Neuronal stem cell (in vitro differentiated cells): Measurements from ENCODE around the gene ZNF81.

Experiments used
- DNase-seq: peaks from one replicate; pipeline ENCODE4 v3.0.0-alpha.2; 2013; ENCODE audit warnings: low spot score
- H2AFZ ChIP-seq: one replicate; pipeline ENCODE4 v1.6.1; 2013; ENCODE audit warnings: mild to moderate bottlenecking, low read length, inconsistent platforms
- H2AK5ac ChIP-seq: 2 replicates; pipeline ENCODE4 v1.6.1; 2013; ENCODE audit warnings: low read depth, mild to moderate bottlenecking, inconsistent platforms, low read length, moderate library complexity, mixed read lengths
- H2BK120ac ChIP-seq: 2 replicates; pipeline ENCODE4 v1.6.1; 2013; ENCODE audit warnings: low read depth, mild to moderate bottlenecking, inconsistent platforms, low read length, moderate library complexity, mixed read lengths
- H2BK12ac ChIP-seq: one replicate; pipeline ENCODE4 v1.6.1; 2013; ENCODE audit warnings: low read length, inconsistent platforms
- H2BK15ac ChIP-seq: 2 replicates; pipeline ENCODE4 v1.6.1; 2013; ENCODE audit warnings: mild to moderate bottlenecking, low read length, inconsistent platforms, mixed read lengths
- H2BK5ac ChIP-seq: one replicate; pipeline ENCODE4 v1.6.1; 2013; ENCODE audit warnings: inconsistent platforms, mild to moderate bottlenecking, low read length, moderate library complexity
- H3K14ac ChIP-seq: one replicate; pipeline ENCODE4 v1.6.1; 2013; ENCODE audit warnings: low read length, inconsistent platforms
- H3K18ac ChIP-seq: 2 replicates; pipeline ENCODE4 v1.6.1; 2013; ENCODE audit warnings: low read length, inconsistent platforms
- H3K23ac ChIP-seq: 2 replicates; pipeline ENCODE4 v1.6.1; 2013; ENCODE audit warnings: low read depth, mild to moderate bottlenecking, mixed read lengths, low read length, inconsistent platforms; ENCODE audit not compliant: poor library complexity
- H3K27ac ChIP-seq: replicated peaks from 3 replicates; pipeline ENCODE4 v1.5.1; 2013; ENCODE audit warnings: low read length, inconsistent platforms
- H3K27me3 ChIP-seq, 3 experiments: 2 replicates each; pipeline ENCODE4 v1.6.1; 2013; ENCODE audit warnings: low read length in 3 of 3, mild to moderate bottlenecking in 2 of 3, inconsistent platforms in 1 of 3, low read depth in 1 of 3, mixed read lengths in 1 of 3, moderate library complexity in 1 of 3; ENCODE audit not compliant: control insufficient read depth in 3 of 3, insufficient read depth in 3 of 3
- H3K36me3 ChIP-seq, 2 donors: replicated peaks in 1 of 2; 2 replicates each; pipeline ENCODE4 v1.6.1; 2013; ENCODE audit warnings: low read length in 2 of 2; ENCODE audit not compliant: control insufficient read depth in 2 of 2, insufficient read depth in 2 of 2
- H3K4ac ChIP-seq: 2 replicates; pipeline ENCODE4 v1.6.1; 2013; ENCODE audit warnings: inconsistent platforms, mild to moderate bottlenecking, low read length, moderate library complexity
- H3K4me1 ChIP-seq, 2 donors: 1 replicate in 1 of 2; 2 replicates in 1 of 2; pipeline ENCODE4 v1.6.1; 2013; ENCODE audit warnings: low read length in 2 of 2, low read depth in 1 of 2; ENCODE audit not compliant: control insufficient read depth in 2 of 2, insufficient read depth in 1 of 2
- H3K4me2 ChIP-seq: one replicate; pipeline ENCODE4 v1.6.1; 2013; ENCODE audit warnings: mild to moderate bottlenecking, low read length, inconsistent platforms; ENCODE audit not compliant: insufficient read depth, poor library complexity, severe bottlenecking
- H3K4me3 ChIP-seq, 2 donors: 2 replicates each; pipeline ENCODE4 v1.5.1; 2013; ENCODE audit warnings: low read length in 2 of 2, mild to moderate bottlenecking in 2 of 2, inconsistent platforms in 1 of 2, moderate library complexity in 1 of 2
- H3K79me1 ChIP-seq: one replicate; pipeline ENCODE4 v1.6.1; 2013; ENCODE audit warnings: low read depth, mild to moderate bottlenecking, inconsistent platforms, low read length, moderate library complexity
- H3K9ac ChIP-seq: one replicate; pipeline ENCODE4 v1.6.1; 2013; ENCODE audit warnings: mild to moderate bottlenecking, low read depth, low read length, inconsistent platforms; ENCODE audit not compliant: poor library complexity
- H3K9me3 ChIP-seq, 2 donors: replicated peaks in 1 of 2; 2 replicates each; pipeline versions ENCODE3 to v1.6.1; 2013; ENCODE audit warnings: low read length in 2 of 2, mild to moderate bottlenecking in 2 of 2, inconsistent platforms in 1 of 2, low read depth in 1 of 2, mixed read lengths in 1 of 2, moderate library complexity in 1 of 2; ENCODE audit not compliant: control insufficient read depth in 2 of 2, insufficient read depth in 1 of 2
- H4K8ac ChIP-seq: one replicate; pipeline ENCODE4 v1.6.1; 2013; ENCODE audit warnings: low read depth, mild to moderate bottlenecking, inconsistent platforms, low read length, moderate library complexity
- H4K91ac ChIP-seq: one replicate; pipeline ENCODE4 v1.6.1; 2013; ENCODE audit warnings: low read length, low read depth, mild to moderate bottlenecking, inconsistent platforms; ENCODE audit not compliant: poor library complexity
- WGBS, 2 donors: extraction: QIAGEN DNeasy Blood & Tissue Kit; methylation state at CpG; one replicate each; pipeline ENCODE4 v1.1.7; 2013; ENCODE audit warnings: missing lambda C conversion rate in 2 of 2, mixed read lengths in 1 of 2; ENCODE audit not compliant: insufficient read length in 2 of 2, insufficient replicate concordance in 1 of 2; ENCODE audit errors: extremely low coverage in 2 of 2; 5-methylcytosine and 5-hydroxymethylcytosine counted together

Gene ZNF81

DNA sequence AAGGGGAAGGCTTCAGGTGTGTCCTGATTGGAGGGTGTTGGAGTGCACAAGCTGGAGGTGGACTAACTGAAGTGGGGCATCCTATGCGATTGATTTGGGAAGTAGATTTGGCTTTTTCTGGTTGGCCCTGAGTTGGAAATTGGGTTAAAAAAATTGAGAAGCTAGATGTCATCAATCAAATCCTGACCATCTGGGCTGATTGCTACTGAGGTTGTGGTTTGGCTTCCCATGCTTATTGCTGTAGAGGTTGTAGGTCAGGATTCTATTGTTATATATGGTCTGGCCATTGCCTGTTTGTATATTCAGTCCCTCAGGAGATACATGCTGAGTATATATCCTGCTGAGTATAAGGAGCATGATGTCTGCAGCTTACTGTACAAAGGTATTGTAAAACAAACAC, 7.7 kb upstream of the ZNF81 start:
- H2BK15ac ChIP-seq: no peak overlapping the region
- no peak overlapping the region for H3K4ac ChIP-seq
- H3K79me1 ChIP-seq: no peaks in the 10 kb centered on the region
- peaks cover 0 to 5% (median 0%) of the 10 kb centered on the region in 3 experiments for H3K27me3 ChIP-seq
- WGBS, 2 donors: no CpG with 5 or more reads among the region's 1 CpG
- no peak overlapping the region for H2AK5ac ChIP-seq
- H3K27ac ChIP-seq: no peak overlapping the region
- no peak overlapping the region for H3K14ac ChIP-seq
- no peak overlapping the region for H2BK120ac ChIP-seq
- H2BK12ac ChIP-seq: no peak overlapping the region
- no peaks in the 10 kb centered on the region for H3K4me1 ChIP-seq
- no peaks in the 10 kb centered on the region for H3K9me3 ChIP-seq
- no peak overlapping the region for H4K8ac ChIP-seq
- no peak overlapping the region for H2AFZ ChIP-seq
- H3K9ac ChIP-seq: no peak overlapping the region
- H2BK5ac ChIP-seq: no peak overlapping the region
- no peak overlapping the region for H3K4me2 ChIP-seq
- H4K91ac ChIP-seq: no peak overlapping the region
- H3K36me3 ChIP-seq: no peaks in the 10 kb centered on the region
- H3K4me3 ChIP-seq: no peak overlapping the region
- no peak overlapping the region for H3K23ac ChIP-seq
- DNase-seq: no peak
- H3K18ac ChIP-seq: no peak overlapping the region

DNA sequence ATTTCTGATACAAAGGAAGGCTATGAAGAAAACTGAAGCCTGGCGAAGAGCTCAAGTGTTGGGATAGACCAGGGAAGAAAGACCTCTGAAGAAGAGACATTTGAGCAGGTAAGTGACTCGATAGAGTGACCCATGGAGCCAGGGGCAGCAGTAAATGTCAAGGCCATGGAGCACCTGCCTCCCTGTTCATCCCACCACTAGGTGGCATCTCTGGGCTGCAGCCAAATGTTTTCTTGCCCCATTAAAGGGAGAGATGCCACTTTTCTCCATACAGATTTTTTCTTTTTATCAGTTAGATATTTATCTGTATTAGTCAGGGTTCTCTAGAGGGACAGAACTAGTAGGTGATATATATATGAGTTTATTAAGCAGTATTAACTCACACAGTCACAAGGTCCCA, 4.9 kb upstream of the ZNF81 start:
- H3K36me3 ChIP-seq: no peaks in the 10 kb centered on the region
- no peaks in the 10 kb centered on the region for H3K9me3 ChIP-seq
- no peak overlapping the region for H2BK12ac ChIP-seq
- H2BK15ac ChIP-seq: no peak overlapping the region
- H3K14ac ChIP-seq: no peak overlapping the region
- no peak overlapping the region for H3K9ac ChIP-seq
- H3K18ac ChIP-seq: no peak overlapping the region
- H2BK120ac ChIP-seq: no peak overlapping the region
- no peak overlapping the region for H3K4ac ChIP-seq
- H3K79me1 ChIP-seq: no peaks in the 10 kb centered on the region
- H2AK5ac ChIP-seq: no peak overlapping the region
- no peak for DNase-seq
- H3K4me3 ChIP-seq: no peak overlapping the region
- no peak overlapping the region for H2BK5ac ChIP-seq
- H3K4me1 ChIP-seq: no peaks in the 10 kb centered on the region
- no peak overlapping the region for H2AFZ ChIP-seq
- WGBS, 2 donors: no CpG with 5 or more reads among the region's 2 CpGs
- no peak overlapping the region for H4K91ac ChIP-seq
- no peak overlapping the region for H3K23ac ChIP-seq
- H4K8ac ChIP-seq: no peak overlapping the region
- H3K4me2 ChIP-seq: no peak overlapping the region
- peaks cover 0 to 2% (median 0%) of the 10 kb centered on the region in 3 experiments for H3K27me3 ChIP-seq
- no peak overlapping the region for H3K27ac ChIP-seq

DNA sequence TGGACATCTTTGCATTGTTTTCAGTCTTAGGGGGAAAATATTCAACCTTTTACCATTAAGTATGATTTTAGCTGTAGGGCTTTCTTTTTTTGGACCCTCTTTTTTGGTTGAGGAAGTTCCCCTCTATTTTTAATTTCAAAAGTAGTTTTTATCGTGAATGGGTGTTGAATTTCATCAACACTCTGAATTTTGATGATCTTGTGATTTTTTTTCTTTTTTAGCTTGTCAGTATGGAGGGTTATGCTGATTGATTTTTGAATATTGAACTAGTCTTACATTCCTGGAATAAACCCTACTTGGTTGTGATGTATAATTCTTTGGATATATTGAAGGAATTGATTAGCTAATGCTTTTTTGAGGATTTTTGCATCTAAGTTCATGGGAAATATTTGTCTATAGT, 1.7 kb downstream of the ZNF81 start:
- H2BK120ac ChIP-seq: no peak overlapping the region
- no peaks in the 10 kb centered on the region for H3K79me1 ChIP-seq

DNA sequence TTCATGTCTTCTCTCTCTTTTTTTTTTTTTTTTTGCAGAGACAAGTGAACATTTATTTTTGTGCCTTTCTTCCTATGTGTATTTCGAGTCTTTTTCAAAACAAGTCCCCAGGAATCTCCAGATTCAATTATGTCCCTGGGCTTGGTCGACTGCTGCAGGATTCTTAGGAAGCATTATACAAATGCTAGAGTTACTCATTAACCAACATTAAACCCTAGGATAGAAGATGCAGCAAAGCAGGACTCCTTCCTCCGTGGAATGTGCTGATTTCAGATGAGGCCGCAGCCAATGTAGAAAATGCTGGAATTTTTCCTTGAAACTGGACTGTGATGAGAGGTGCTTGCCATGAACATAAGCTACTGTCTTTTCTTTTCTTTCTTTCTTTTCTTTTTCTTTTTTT, 3.4 kb downstream of the ZNF81 start:
- Histone ChIP-seq H3K36me3 (no peaks in the 10 kb centered on the region), H3K4me2 (no peak overlapping the region), H3K4me1 (no peaks in the 10 kb centered on the region), H3K14ac (no peak overlapping the region), H2BK5ac (no peak overlapping the region), H2BK15ac (no peak overlapping the region), H2BK120ac (no peak overlapping the region), H4K91ac (no peak overlapping the region), H2AK5ac (no peak overlapping the region), H2BK12ac (no peak overlapping the region), H3K4me3 (no peak overlapping the region), H4K8ac (no peak overlapping the region), H3K27ac (no peak overlapping the region), H3K27me3 (no peaks in the 10 kb centered on the region), H3K9ac (no peak overlapping the region), H3K23ac (no peak overlapping the region), H3K18ac (no peak overlapping the region), H3K4ac (no peak overlapping the region), H2AFZ (no peak overlapping the region), H3K9me3 (no peaks in the 10 kb centered on the region), H3K79me1 (no peaks in the 10 kb centered on the region)
- no peak for DNase-seq
- WGBS, 2 donors: no CpG with 5 or more reads among the region's 4 CpGs

More for the DNA sequence above, 1.7 kb downstream of the ZNF81 start:
- Histone ChIP-seq H3K9ac (no peak overlapping the region), H3K23ac (no peak overlapping the region), H2BK15ac (no peak overlapping the region), H3K18ac (no peak overlapping the region), H4K91ac (no peak overlapping the region), H2AFZ (no peak overlapping the region), H3K36me3 (no peaks in the 10 kb centered on the region), H3K4me3 (no peak overlapping the region), H2BK5ac (no peak overlapping the region), H3K27me3 (no peaks in the 10 kb centered on the region), H3K4ac (no peak overlapping the region), H3K4me2 (no peak overlapping the region), H3K14ac (no peak overlapping the region), H2AK5ac (no peak overlapping the region), H3K9me3 (no peaks in the 10 kb centered on the region), H4K8ac (no peak overlapping the region), H2BK12ac (no peak overlapping the region), H3K27ac (no peak overlapping the region), H3K4me1 (no peaks in the 10 kb centered on the region)
- WGBS, 2 donors: no CpG with 5 or more reads among the region's 1 CpG
- DNase-seq: no peak
